Ascending aorta (tissue), 2 donors: ENCODE data around the gene S100A16. TPM values are rescaled to one million over a fixed set of nuclear protein-coding genes. Genes with fewer than 3 reads are reported as not detected.
"Not testable (repeated sequence)": the region's sequence is repeated elsewhere in the genome, so short reads cannot be mapped to it uniquely, and the experiment has no call there.

ENCODE experiments used
- DNase-seq, 2 donors: peaks; one replicate each; pipeline ENCODE4 v3.0.0-alpha.2; 2019; ENCODE audit warnings: low spot score in 2 of 2
- H3K27ac ChIP-seq, 2 donors: fragments of 200-600 bp; sonication (generic); one replicate each; pipeline ENCODE4 v1.5.1; 2016 to 2017; ENCODE audit warnings: mild to moderate bottlenecking in 1 of 2
- H3K27me3 ChIP-seq: fragments of 200-600 bp; sonication (generic); one replicate; pipeline ENCODE4 v1.5.1; 2017
- H3K36me3 ChIP-seq, 2 donors: fragments of 200-600 bp; sonication (generic); one replicate each; pipeline ENCODE4 v1.5.1; 2016
- H3K4me1 ChIP-seq, 2 donors: fragments of 200-600 bp; sonication (generic); one replicate each; pipeline ENCODE4 v1.5.1; 2016 to 2017; ENCODE audit warnings: mild to moderate bottlenecking in 1 of 2
- H3K4me3 ChIP-seq, 2 donors: fragments of 200-600 bp; sonication (generic); one replicate each; pipeline ENCODE4 v1.5.1; 2016 to 2017; ENCODE audit warnings: mild to moderate bottlenecking in 1 of 2
- H3K9me3 ChIP-seq, 2 donors: fragments of 200-600 bp; sonication (generic); one replicate each; pipeline ENCODE4 v1.5.1; 2016
- intact Hi-C: fragments of 100-400 bp; cut with DNase I; formaldehyde crosslinking; loops from one replicate; pipeline ENCODE4 v1.15.1; 2023
- total RNA-seq: library from RNA; depleted of rRNA; stranded (reverse); fragments of >200 nt; gene quantifications from one replicate; pipeline ENCODE4 v1.1.0, GENCODE V29; 2016
- TF ChIP-seq, protein P1 (sequence below), 3 experiments: fragments of 200-600 bp in 2 of 3; fragments of 450-650 bp in 1 of 3; sonication (generic) in 2 of 3; IDR thresholded peaks; one replicate each; pipeline ENCODE4 v1.5.1; 2016 to 2019; ENCODE audit warnings: antibody characterized with exemption in 3 of 3, mild to moderate bottlenecking in 1 of 3, moderate library complexity in 1 of 3

The S100A16 gene
- total RNA-seq, 1 donor from 2014 or later = 364 TPM

DNA sequence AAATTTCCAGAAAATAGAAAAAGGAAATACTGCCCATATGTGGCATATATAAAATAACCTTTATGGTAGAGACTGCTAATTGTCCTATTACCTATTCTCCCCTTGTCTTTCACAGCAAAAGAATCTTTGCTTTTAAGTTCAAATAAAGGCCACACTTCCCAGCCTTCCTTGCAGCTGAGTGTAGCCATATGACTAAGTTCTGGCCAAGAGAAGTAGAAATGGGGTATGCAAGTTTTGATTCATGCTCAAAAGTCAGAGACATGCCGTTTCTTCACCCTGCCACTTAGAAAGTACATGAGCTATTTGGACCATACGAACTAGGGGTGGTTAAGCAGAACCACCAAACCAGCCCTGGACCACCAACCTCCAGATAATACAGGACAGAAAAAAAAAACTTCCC lies 29.0 kb downstream of the S100A16 start:
- Histone ChIP-seq H3K9me3 (no peaks in the 10 kb centered on the region), H3K36me3 (no peaks in the 10 kb centered on the region), H3K27ac (no peak overlapping the region), H3K4me3 (no peak overlapping the region), H3K4me1 (no peaks in the 10 kb centered on the region), H3K27me3 (no peaks in the 10 kb centered on the region)
- TF ChIP-seq, protein P1, sequence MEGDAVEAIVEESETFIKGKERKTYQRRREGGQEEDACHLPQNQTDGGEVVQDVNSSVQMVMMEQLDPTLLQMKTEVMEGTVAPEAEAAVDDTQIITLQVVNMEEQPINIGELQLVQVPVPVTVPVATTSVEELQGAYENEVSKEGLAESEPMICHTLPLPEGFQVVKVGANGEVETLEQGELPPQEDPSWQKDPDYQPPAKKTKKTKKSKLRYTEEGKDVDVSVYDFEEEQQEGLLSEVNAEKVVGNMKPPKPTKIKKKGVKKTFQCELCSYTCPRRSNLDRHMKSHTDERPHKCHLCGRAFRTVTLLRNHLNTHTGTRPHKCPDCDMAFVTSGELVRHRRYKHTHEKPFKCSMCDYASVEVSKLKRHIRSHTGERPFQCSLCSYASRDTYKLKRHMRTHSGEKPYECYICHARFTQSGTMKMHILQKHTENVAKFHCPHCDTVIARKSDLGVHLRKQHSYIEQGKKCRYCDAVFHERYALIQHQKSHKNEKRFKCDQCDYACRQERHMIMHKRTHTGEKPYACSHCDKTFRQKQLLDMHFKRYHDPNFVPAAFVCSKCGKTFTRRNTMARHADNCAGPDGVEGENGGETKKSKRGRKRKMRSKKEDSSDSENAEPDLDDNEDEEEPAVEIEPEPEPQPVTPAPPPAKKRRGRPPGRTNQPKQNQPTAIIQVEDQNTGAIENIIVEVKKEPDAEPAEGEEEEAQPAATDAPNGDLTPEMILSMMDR (IDR thresholded peaks at IDR 0.05) = no peak
- no peak for DNase-seq
- intact Hi-C loops = no loop called here

- DNase-seq, H3K4me3 ChIP-seq, H3K36me3 ChIP-seq, H3K27me3 ChIP-seq, H3K27ac ChIP-seq, H3K4me1 ChIP-seq, intact Hi-C loops, H3K9me3 ChIP-seq: not testable (repeated sequence)
Observed at GRCh38 chr1:153583514-153583913, 29.4 kb downstream of the S100A16 start.

DNA sequence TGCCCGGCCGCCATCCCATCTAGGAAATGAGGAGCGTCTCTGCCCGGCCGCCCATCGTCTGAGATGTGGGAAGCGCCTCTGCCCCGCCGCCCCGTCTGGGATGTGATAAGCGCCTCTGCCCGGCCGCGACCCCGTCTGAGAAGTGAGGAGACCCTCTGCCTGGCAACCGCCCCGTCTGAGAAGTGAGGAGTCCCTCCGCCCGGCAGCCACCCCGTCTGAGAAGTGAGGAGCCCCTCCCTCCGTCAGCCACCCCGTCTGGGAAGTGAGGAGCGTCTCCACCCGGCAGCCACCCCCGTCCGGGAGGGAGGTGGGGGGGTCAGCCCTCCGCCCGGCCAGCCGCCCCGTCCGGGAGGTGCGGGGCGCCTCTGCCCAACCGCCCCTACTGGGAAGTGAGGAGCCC lies 30.1 kb downstream of the S100A16 start:
- H3K36me3 ChIP-seq, DNase-seq, H3K4me1 ChIP-seq, H3K4me3 ChIP-seq, H3K27me3 ChIP-seq, H3K9me3 ChIP-seq, H3K27ac ChIP-seq, intact Hi-C loops: not testable (repeated sequence)

GRCh38 chr1:153578936-153579335 lies 34.0 kb downstream of the S100A16 start:
- DNase-seq = no peak
- H3K27me3 ChIP-seq = no peaks in the 10 kb centered on the region
- no peaks in the 10 kb centered on the region for H3K4me1 ChIP-seq
- H3K9me3 ChIP-seq = no peaks in the 10 kb centered on the region
- H3K36me3 ChIP-seq = no peaks in the 10 kb centered on the region
- intact Hi-C loops = no loop called here
- TF ChIP-seq, protein P1 (IDR thresholded peaks at IDR 0.05) = no peak
- no peak overlapping the region for H3K4me3 ChIP-seq
- H3K27ac ChIP-seq = no peak overlapping the region

GRCh38 chr1:153578490-153578889 lies 34.4 kb downstream of the S100A16 start:
- TF ChIP-seq, protein P1 (IDR thresholded peaks at IDR 0.05) = no peak
- no peak overlapping the region for H3K27ac ChIP-seq
- H3K9me3 ChIP-seq = no peaks in the 10 kb centered on the region
- H3K36me3 ChIP-seq = no peaks in the 10 kb centered on the region
- H3K4me3 ChIP-seq = no peak overlapping the region
- no peak for DNase-seq
- intact Hi-C loops = no loop called here
- H3K4me1 ChIP-seq = no peaks in the 10 kb centered on the region
- H3K27me3 ChIP-seq = no peaks in the 10 kb centered on the region

GRCh38 chr1:153577624-153578051 lies 35.3 kb downstream of the S100A16 start:
- Histone ChIP-seq H3K4me3 (no peak overlapping the region), H3K36me3 (no peaks in the 10 kb centered on the region), H3K9me3 (no peaks in the 10 kb centered on the region), H3K4me1 (peaks cover 0 to 5% of the 10 kb centered on the region in 2 donors), H3K27me3 (no peaks in the 10 kb centered on the region), H3K27ac (no peak overlapping the region)
- intact Hi-C loops = no loop called here
- no peak for DNase-seq
- TF ChIP-seq, protein P1 (IDR thresholded peaks at IDR 0.05) = no peak

GRCh38 chr1:153577138-153577537 lies 35.8 kb downstream of the S100A16 start:
- Histone ChIP-seq H3K27ac (no peak overlapping the region), H3K27me3 (no peaks in the 10 kb centered on the region), H3K36me3 (no peaks in the 10 kb centered on the region), H3K4me1 (peaks cover 0 to 7% of the 10 kb centered on the region in 2 donors), H3K9me3 (no peaks in the 10 kb centered on the region), H3K4me3 (no peak overlapping the region)
- TF ChIP-seq, protein P1 (IDR thresholded peaks at IDR 0.05) = no peak
- no peak for DNase-seq
- intact Hi-C loops = no loop called here

DNA sequence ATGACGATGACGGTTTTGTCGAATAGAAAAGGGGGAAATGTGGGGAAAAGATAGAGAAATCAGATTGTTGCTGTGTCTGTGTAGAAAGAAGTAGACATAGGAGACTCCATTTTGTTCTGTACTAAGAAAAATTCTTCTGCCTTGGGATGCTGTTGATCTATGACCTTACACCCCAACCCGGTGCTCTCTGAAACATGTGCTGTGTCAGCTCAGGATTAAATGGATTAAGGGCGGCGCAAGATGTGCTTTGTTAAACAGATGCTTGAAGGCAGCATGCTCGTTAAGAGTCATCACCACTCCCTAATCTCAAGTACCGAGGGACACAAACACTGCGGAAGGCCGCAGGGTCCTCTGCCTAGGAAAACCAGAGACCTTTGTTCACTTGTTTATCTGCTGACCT lies 37.4 kb downstream of the S100A16 start:
- H3K4me1 ChIP-seq, H3K27ac ChIP-seq, intact Hi-C loops, DNase-seq, H3K9me3 ChIP-seq, H3K27me3 ChIP-seq, H3K4me3 ChIP-seq, H3K36me3 ChIP-seq: not testable (repeated sequence)

DNA sequence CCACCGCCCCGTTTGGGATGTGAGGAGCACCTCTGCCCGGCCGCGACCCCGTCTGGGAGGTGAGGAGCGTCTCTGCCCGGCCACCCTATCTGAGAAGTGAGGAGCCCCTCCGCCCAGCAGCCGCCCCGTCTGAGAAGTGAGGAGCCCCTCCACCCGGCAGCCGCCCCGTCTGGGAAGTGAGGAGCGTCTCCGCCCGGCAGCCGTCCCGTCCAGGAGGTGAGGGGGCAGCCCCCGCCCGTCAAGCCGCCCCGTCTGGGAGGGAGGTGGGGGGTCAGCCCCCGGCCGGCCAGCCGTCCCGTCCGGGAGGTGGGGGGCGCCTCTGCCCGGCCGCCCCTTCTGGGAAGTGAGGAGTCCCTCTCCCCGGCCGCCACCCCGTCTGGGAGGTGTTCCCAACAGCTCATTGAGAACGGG lies 37.9 kb downstream of the S100A16 start:
- H3K9me3 ChIP-seq, H3K27me3 ChIP-seq, H3K4me1 ChIP-seq, intact Hi-C loops, H3K36me3 ChIP-seq, H3K27ac ChIP-seq, H3K4me3 ChIP-seq, DNase-seq: not testable (repeated sequence)
